Keratinocyte (primary cell): ENCODE measurements around the gene WDR7. TPM values are rescaled to one million over a fixed set of nuclear protein-coding genes. Genes with fewer than 3 reads are reported as not detected.

Experiments
- DNase-seq: peaks from one replicate; pipeline ENCODE4 v3.0.0-alpha.2; 2011; ENCODE audit warnings: low read depth, missing footprints, low spot score
- FAIRE-seq: peaks from 2 replicates; lab custom pipeline; 2011; peaks lifted over from hg19 to GRCh38; lab: Jason Lieb, UNC
- H2AFZ ChIP-seq: 2 replicates; pipeline ENCODE4 v1.6.0; 2012; ENCODE audit warnings: low read length, control low read depth, inconsistent platforms; ENCODE audit not compliant: control insufficient read depth
- H3K27ac ChIP-seq: 2 replicates; pipeline ENCODE4 v1.5.1; 2011; ENCODE audit warnings: low read length; ENCODE audit not compliant: control insufficient read depth, insufficient read depth
- H3K27me3 ChIP-seq: 3 replicates; pipeline ENCODE4 v1.6.0; 2011; ENCODE audit warnings: low read length; ENCODE audit not compliant: control insufficient read depth, insufficient read depth; ENCODE audit errors: extremely low read depth
- H3K36me3 ChIP-seq, 2 experiments: 2 replicates in 1 of 2; 3 replicates in 1 of 2; pipeline ENCODE4 v1.5.1; 2011; ENCODE audit warnings: low read length in 2 of 2, mild to moderate bottlenecking in 1 of 2; ENCODE audit not compliant: control insufficient read depth in 2 of 2, insufficient read depth in 2 of 2; ENCODE audit errors: extremely low read depth in 1 of 2
- H3K4me1 ChIP-seq: 3 replicates; pipeline ENCODE4 v1.5.1; 2011; ENCODE audit warnings: low read length; ENCODE audit not compliant: control insufficient read depth, insufficient read depth; ENCODE audit errors: extremely low read depth
- H3K4me2 ChIP-seq: 3 replicates; pipeline ENCODE4 v1.6.0; 2011; ENCODE audit warnings: low read depth, low read length; ENCODE audit not compliant: control insufficient read depth, insufficient read depth; ENCODE audit errors: extremely low read depth
- H3K4me3 ChIP-seq, 3 experiments: fragments of 200-600 bp in 1 of 3; sonication (generic) in 1 of 3; 2 replicates in 2 of 3; 3 replicates in 1 of 3; pipeline ENCODE4 v1.5.1; 2011 to 2016; ENCODE audit warnings: low read length in 3 of 3, mild to moderate bottlenecking in 3 of 3, control low read depth in 2 of 3, inconsistent platforms in 1 of 3, low read depth in 1 of 3, mixed read lengths in 1 of 3, mixed run types in 1 of 3, moderate library complexity in 1 of 3; ENCODE audit not compliant: control insufficient read depth in 2 of 3, insufficient read depth in 2 of 3; ENCODE audit errors: extremely low read depth in 1 of 3
- H3K79me2 ChIP-seq: 2 replicates; pipeline ENCODE4 v1.6.0; 2012; ENCODE audit warnings: low read length; ENCODE audit not compliant: control insufficient read depth, insufficient read depth
- H3K9ac ChIP-seq: 3 replicates; pipeline ENCODE4 v1.6.0; 2011; ENCODE audit warnings: low read length; ENCODE audit not compliant: control insufficient read depth, insufficient read depth; ENCODE audit errors: extremely low read depth
- H3K9me1 ChIP-seq: 3 replicates; pipeline ENCODE4 v1.6.0; 2011; ENCODE audit warnings: low read length; ENCODE audit not compliant: control insufficient read depth, insufficient read depth; ENCODE audit errors: extremely low read depth
- H3K9me3 ChIP-seq: 2 replicates; pipeline ENCODE4 v1.5.1; 2012; ENCODE audit warnings: low read depth, low read length; ENCODE audit not compliant: control insufficient read depth
- H4K20me1 ChIP-seq: 3 replicates; pipeline ENCODE4 v1.6.0; 2011; ENCODE audit warnings: low read length; ENCODE audit not compliant: control insufficient read depth, insufficient read depth; ENCODE audit errors: extremely low read depth
- EZH2 ChIP-seq: IDR thresholded peaks from one replicate; pipeline ENCODE4 v1.6.1; 2012; ENCODE audit warnings: inconsistent platforms, mild to moderate bottlenecking, low read length, moderate library complexity
- dilution Hi-C: fragments of 300-500 bp; cut with MboI; formaldehyde crosslinking; loops from one replicate; pipeline ENCODE4 v1.7.0; 2020; ENCODE audit warnings: low sequenced_read_pairs; ENCODE audit not compliant: extremely low pct_ligation_motif_present
- polyA plus RNA-seq, 5 experiments: library from polyadenylated mRNA; depleted of rRNA in 3 of 5; stranded (reverse) in 3 of 5; stranded (forward) in 1 of 5; unstranded in 1 of 5; fragments of >200 nt; gene quantifications; 1 replicate in 1 of 5; 2 replicates in 3 of 5; 3 replicates in 1 of 5; pipeline versions ENCODE4 v1.2.1 to v1.2.3, GENCODE V29; 2011 to 2012; ENCODE audit warnings: missing spikeins in 2 of 5, low read depth in 1 of 5, low replicate concordance in 1 of 5
- TF ChIP-seq, protein P1 (sequence below), 3 experiments: IDR thresholded peaks in 1 of 3; conservative IDR thresholded peaks in 1 of 3; optimal IDR thresholded peaks in 1 of 3; 2 replicates in 2 of 3; 3 replicates in 1 of 3; pipeline versions ENCODE3 to v1.5.1; 2011; ENCODE audit warnings: low read length in 3 of 3, mild to moderate bottlenecking in 3 of 3, moderate library complexity in 2 of 3, control low read depth in 1 of 3, inconsistent platforms in 1 of 3; ENCODE audit not compliant: insufficient read depth in 2 of 3; ENCODE audit errors: extremely low read depth in 1 of 3

WDR7 gene
- polyA plus RNA-seq, 1 donor (not counting 4 experiments of a cell fraction or from before 2014, with no cell fraction given): 6.9 TPM

DNA sequence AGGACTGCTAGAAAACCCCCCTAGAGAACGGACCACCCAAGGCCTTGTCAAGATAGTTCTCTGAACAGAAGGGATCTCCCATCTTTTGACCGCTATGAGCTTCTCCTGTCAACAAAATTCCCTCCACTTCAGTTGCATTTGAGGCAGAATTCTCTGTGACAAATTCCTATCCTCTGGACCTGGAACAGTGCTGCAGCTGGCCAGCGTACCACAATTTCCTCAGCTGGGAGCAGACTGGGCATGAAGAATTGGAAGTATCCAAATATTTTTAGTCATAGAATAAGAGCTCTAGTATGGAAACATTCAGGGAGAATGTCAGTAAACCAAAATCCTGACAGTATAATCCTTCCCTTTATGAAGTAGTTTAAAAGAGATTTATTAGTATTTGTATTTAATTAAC is 348.7 kb downstream of the WDR7 start:
- Histone ChIP-seq H3K4me2 (no peak overlapping the region), H3K9me1 (no peaks in the 10 kb centered on the region), H3K4me1 (peaks cover 5% of the 10 kb centered on the region), H3K9ac (no peak overlapping the region), H4K20me1 (no peaks in the 10 kb centered on the region), H3K9me3 (no peaks in the 10 kb centered on the region), H3K4me3 (no peak overlapping the region), H3K27me3 (no peaks in the 10 kb centered on the region), H3K79me2 (no peaks in the 10 kb centered on the region), H2AFZ (no peak overlapping the region), H3K27ac (no peak overlapping the region), H3K36me3 (no peaks in the 10 kb centered on the region)
- no peak for DNase-seq
- no peak for FAIRE-seq
- dilution Hi-C loops: no loop called here
- TF ChIP-seq EZH2: no peak

DNA sequence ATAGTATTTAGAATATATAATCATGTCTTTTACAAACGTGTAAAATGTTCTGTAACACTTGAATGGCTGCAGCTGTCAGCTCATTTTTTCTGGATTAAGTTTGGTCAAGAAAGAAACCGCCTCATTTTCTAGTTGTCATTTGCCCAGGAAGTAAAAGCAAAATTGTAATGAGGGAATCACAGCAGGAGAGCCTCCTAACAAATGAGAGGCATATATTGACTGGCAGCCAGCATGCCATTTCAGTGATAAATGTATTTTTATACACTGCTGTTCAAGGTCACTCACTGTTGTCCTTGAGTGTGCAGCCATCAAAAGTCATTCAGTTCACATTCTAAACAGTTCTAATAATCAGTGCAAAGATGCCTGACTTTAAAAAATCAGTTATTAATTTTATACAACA is 351.5 kb downstream of the WDR7 start:
- FAIRE-seq: no peak
- Histone ChIP-seq H3K79me2 (no peaks in the 10 kb centered on the region), H2AFZ (no peak overlapping the region)

More for the DNA sequence above, 351.5 kb downstream of the WDR7 start:
- Histone ChIP-seq H3K27me3 (no peaks in the 10 kb centered on the region), H3K9me1 (no peaks in the 10 kb centered on the region), H3K9me3 (no peaks in the 10 kb centered on the region), H3K9ac (no peak overlapping the region), H3K36me3 (no peaks in the 10 kb centered on the region), H4K20me1 (no peaks in the 10 kb centered on the region), H3K4me1 (peaks cover 10% of the 10 kb centered on the region), H3K4me2 (no peak overlapping the region), H3K27ac (no peak overlapping the region), H3K4me3 (no peak overlapping the region)
- dilution Hi-C loops: no loop called here
- no peak for TF ChIP-seq EZH2
- TF ChIP-seq, protein P1, sequence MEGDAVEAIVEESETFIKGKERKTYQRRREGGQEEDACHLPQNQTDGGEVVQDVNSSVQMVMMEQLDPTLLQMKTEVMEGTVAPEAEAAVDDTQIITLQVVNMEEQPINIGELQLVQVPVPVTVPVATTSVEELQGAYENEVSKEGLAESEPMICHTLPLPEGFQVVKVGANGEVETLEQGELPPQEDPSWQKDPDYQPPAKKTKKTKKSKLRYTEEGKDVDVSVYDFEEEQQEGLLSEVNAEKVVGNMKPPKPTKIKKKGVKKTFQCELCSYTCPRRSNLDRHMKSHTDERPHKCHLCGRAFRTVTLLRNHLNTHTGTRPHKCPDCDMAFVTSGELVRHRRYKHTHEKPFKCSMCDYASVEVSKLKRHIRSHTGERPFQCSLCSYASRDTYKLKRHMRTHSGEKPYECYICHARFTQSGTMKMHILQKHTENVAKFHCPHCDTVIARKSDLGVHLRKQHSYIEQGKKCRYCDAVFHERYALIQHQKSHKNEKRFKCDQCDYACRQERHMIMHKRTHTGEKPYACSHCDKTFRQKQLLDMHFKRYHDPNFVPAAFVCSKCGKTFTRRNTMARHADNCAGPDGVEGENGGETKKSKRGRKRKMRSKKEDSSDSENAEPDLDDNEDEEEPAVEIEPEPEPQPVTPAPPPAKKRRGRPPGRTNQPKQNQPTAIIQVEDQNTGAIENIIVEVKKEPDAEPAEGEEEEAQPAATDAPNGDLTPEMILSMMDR (optimal IDR thresholded peaks at IDR 0.05 in 1 of 3, IDR thresholded peaks at IDR 0.05 in 1 of 3, conservative IDR thresholded peaks at IDR 0.05 in 1 of 3; ENCODE audit: extremely low read depth in 1 of 3, insufficient read depth in 2 of 3, low read length in 3 of 3): no peak
- no peak for DNase-seq
